Measurements from ENCODE around the gene SLC23A2. TPM values are rescaled to one million over a fixed set of nuclear protein-coding genes. Genes with fewer than 3 reads are reported as not detected.

SLC23A2 gene
- total RNA-seq, 4 donors from 2014 or later, result 10.5 to 29.0 (median 20.4) TPM

- Histone ChIP-seq H3K36me3 (no peaks in the 10 kb centered on the region), H3K27me3 (no peaks in the 10 kb centered on the region)
Observed at GRCh38 chr20:4947817-4948559, 53.3 kb downstream of the SLC23A2 start.

GRCh38 chr20:4946986-4947385 lies 54.3 kb downstream of the SLC23A2 start:
- Histone ChIP-seq H3K36me3 (no peaks in the 10 kb centered on the region), H3K4me3 (no peak overlapping the region), H3K9me3 (no peaks in the 10 kb centered on the region), H3K27me3 (no peaks in the 10 kb centered on the region), H3K4me1 (peaks cover 32% of the 10 kb centered on the region), H3K27ac (no peak overlapping the region)
- TF ChIP-seq, protein P1, sequence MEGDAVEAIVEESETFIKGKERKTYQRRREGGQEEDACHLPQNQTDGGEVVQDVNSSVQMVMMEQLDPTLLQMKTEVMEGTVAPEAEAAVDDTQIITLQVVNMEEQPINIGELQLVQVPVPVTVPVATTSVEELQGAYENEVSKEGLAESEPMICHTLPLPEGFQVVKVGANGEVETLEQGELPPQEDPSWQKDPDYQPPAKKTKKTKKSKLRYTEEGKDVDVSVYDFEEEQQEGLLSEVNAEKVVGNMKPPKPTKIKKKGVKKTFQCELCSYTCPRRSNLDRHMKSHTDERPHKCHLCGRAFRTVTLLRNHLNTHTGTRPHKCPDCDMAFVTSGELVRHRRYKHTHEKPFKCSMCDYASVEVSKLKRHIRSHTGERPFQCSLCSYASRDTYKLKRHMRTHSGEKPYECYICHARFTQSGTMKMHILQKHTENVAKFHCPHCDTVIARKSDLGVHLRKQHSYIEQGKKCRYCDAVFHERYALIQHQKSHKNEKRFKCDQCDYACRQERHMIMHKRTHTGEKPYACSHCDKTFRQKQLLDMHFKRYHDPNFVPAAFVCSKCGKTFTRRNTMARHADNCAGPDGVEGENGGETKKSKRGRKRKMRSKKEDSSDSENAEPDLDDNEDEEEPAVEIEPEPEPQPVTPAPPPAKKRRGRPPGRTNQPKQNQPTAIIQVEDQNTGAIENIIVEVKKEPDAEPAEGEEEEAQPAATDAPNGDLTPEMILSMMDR (IDR thresholded peaks at IDR 0.05), result no peak
- TF ChIP-seq EP300 (IDR thresholded peaks at IDR 0.05) (no peak), POLR2AphosphoS5 (IDR thresholded peaks at IDR 0.05) (no peak), POLR2A (IDR thresholded peaks at IDR 0.05) (no peak)
- no peak for DNase-seq (ENCODE audit: low spot score in 2 of 2)
- WGBS, result 56% methylated on average over 6 of the region's 6 CpGs

More at GRCh38 chr20:4947817-4948559, 53.3 kb downstream of the SLC23A2 start:
- no peak for DNase-seq (ENCODE audit: low spot score in 2 of 2)
- H3K4me3 ChIP-seq, result no peak overlapping the region
- TF ChIP-seq, protein P1 (IDR thresholded peaks at IDR 0.05), result no peak
- no peak for TF ChIP-seq POLR2AphosphoS5 (IDR thresholded peaks at IDR 0.05)
- TF ChIP-seq POLR2A (IDR thresholded peaks at IDR 0.05), result no peak
- TF ChIP-seq EP300 (IDR thresholded peaks at IDR 0.05), result no peak
- peaks cover 32% of the 10 kb centered on the region for H3K4me1 ChIP-seq
- WGBS, result 76% methylated on average over 3 of the region's 3 CpGs
- H3K9me3 ChIP-seq, result no peaks in the 10 kb centered on the region
- H3K27ac ChIP-seq, result no peak overlapping the region

DNA sequence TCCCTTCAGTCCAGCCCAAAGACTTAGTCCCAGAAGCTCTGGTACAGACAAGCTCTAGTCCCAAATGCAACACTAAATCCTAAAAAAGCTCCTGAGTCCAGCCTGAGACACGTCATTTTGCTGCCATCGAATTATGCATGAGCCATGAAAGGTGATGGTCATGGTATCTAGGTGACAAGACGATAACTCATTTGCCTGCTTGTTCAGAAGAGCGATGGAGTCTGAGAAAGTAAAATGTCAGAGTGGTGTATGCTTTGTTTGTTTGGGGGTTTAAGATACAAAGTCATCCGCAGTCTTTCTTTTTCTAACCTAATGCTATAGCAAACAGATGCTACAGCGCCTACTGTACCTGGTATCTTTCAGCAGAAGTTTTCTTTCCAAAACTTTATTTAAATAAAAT lies 54.7 kb downstream of the SLC23A2 start:
- Histone ChIP-seq H3K4me3 (no peak overlapping the region), H3K4me1 (peaks cover 31% of the 10 kb centered on the region), H3K9me3 (no peaks in the 10 kb centered on the region), H3K27me3 (no peaks in the 10 kb centered on the region), H3K27ac (no peak overlapping the region), H3K36me3 (no peaks in the 10 kb centered on the region)
- DNase-seq (ENCODE audit: low spot score in 2 of 2), result no peak
- TF ChIP-seq, protein P1 (IDR thresholded peaks at IDR 0.05), result no peak
- no peak for TF ChIP-seq EP300 (IDR thresholded peaks at IDR 0.05)
- no peak for TF ChIP-seq POLR2AphosphoS5 (IDR thresholded peaks at IDR 0.05)
- TF ChIP-seq POLR2A (IDR thresholded peaks at IDR 0.05), result no peak
- WGBS, result 92% methylated on average over 6 of the region's 6 CpGs

DNA sequence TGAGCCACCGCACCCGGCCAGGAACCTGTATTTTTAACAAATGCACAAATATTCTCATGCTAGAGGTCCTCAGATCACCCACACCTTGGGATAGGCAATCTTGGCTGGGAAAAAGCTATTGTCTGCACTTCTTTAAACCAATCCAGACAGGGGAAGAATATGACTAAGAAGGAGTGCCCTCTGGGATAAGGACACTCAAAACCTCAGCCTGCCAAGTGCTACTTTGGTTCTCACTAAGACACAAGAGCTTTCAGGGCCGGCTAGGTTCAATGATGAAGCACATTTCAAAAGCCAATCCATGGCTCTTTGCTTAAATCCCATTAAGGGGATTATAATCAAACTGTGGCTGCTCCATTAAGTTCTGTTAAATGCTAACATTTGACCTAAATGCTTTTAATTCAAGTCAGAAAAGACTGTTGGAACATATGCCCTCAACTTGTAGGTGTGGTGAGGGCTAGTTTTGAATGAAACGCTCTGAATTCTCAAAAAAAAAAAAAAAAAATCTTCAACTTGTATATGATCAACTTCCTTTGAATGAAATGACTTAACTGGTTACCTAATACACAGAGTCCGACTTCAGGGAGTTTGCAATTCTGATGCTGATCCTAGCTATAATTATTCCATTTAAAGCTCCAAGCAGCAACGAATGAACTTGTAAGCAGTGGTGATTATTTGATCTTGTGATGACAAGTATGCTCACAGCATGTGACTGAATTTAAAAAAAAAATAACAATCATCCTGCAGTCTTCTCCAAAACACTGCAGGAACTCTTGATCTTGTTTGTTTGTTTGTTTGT lies 56.6 kb downstream of the SLC23A2 start:
- Histone ChIP-seq H3K27me3 (no peaks in the 10 kb centered on the region), H3K36me3 (no peaks in the 10 kb centered on the region), H3K4me1 (peaks cover 16% of the 10 kb centered on the region), H3K27ac (no peak overlapping the region), H3K9me3 (no peaks in the 10 kb centered on the region), H3K4me3 (no peak overlapping the region)
- WGBS, result 71% methylated on average over 6 of the region's 6 CpGs
- no peak for TF ChIP-seq POLR2AphosphoS5 (IDR thresholded peaks at IDR 0.05)
- TF ChIP-seq, protein P1 (IDR thresholded peaks at IDR 0.05), result no peak
- no peak for TF ChIP-seq POLR2A (IDR thresholded peaks at IDR 0.05)
- TF ChIP-seq EP300 (IDR thresholded peaks at IDR 0.05), result no peak
- DNase-seq (ENCODE audit: low spot score in 2 of 2), result no peak

GRCh38 chr20:4942331-4942730 lies 59.0 kb downstream of the SLC23A2 start:
- no peaks in the 10 kb centered on the region for H3K27me3 ChIP-seq
- TF ChIP-seq POLR2AphosphoS5 (IDR thresholded peaks at IDR 0.05) (no peak), EP300 (IDR thresholded peaks at IDR 0.05) (no peak), POLR2A (IDR thresholded peaks at IDR 0.05) (no peak)
- TF ChIP-seq, protein P1 (IDR thresholded peaks at IDR 0.05), result no peak
- 51% methylated on average over 5 of the region's 5 CpGs for WGBS
- H3K36me3 ChIP-seq, result no peaks in the 10 kb centered on the region
- H3K9me3 ChIP-seq, result no peaks in the 10 kb centered on the region
- no peak overlapping the region for H3K4me3 ChIP-seq
- peaks cover 8% of the 10 kb centered on the region for H3K4me1 ChIP-seq
- no peak overlapping the region for H3K27ac ChIP-seq
- DNase-seq (ENCODE audit: low spot score in 2 of 2), result no peak

Data from suprapubic skin (tissue), 4 donors.